ENCODE measurements around the gene GLI3.

GLI3 gene

GRCh38 chr7:42053834-42054233 lies 183.2 kb downstream of the GLI3 start:
- TF ChIP-seq EZH2phosphoT487 (IDR thresholded peaks at IDR 0.05; ENCODE audit: borderline replicate concordance) (no peak), CTCF (conservative IDR thresholded peaks at IDR 0.05; ENCODE audit: low read length) (no peak)
- Histone ChIP-seq H4K20me1 (ENCODE audit: insufficient read depth, low read length, poor library complexity, severe bottlenecking) (no peaks in the 10 kb centered on the region), H3K27me3 (ENCODE audit: insufficient read depth, low read length, poor library complexity, severe bottlenecking) (no peaks in the 10 kb centered on the region), H3K9ac (ENCODE audit: low read depth, low read length, poor library complexity, severe bottlenecking) (no peak overlapping the region), H3K36me3 (ENCODE audit: insufficient read depth, low read length) (no peaks in the 10 kb centered on the region), H2AFZ (ENCODE audit: low read length) (no peak overlapping the region), H3K4me1 (ENCODE audit: insufficient read depth, low read length, poor library complexity, severe bottlenecking) (no peaks in the 10 kb centered on the region), H3K79me2 (ENCODE audit: insufficient read depth, low read length) (no peaks in the 10 kb centered on the region), H3K9me3 (ENCODE audit: insufficient read depth, low read depth, low read length) (no peaks in the 10 kb centered on the region), H3K9me2 (replicated peaks; ENCODE audit: low read depth, low read length) (no peaks in the 10 kb centered on the region), H3F3A (ENCODE audit: low read depth) (no peaks in the 10 kb centered on the region), H3K4me2 (ENCODE audit: low read depth, low read length, poor library complexity, severe bottlenecking) (no peak overlapping the region), H3K4me3 (ENCODE audit: low read length, poor library complexity, severe bottlenecking) (no peak overlapping the region)

GRCh38 chr7:42049761-42050160 lies 187.2 kb downstream of the GLI3 start:
- H3K9me3 ChIP-seq (ENCODE audit: insufficient read depth, low read depth, low read length): no peaks in the 10 kb centered on the region
- no peaks in the 10 kb centered on the region for H3K4me1 ChIP-seq (ENCODE audit: insufficient read depth, low read length, poor library complexity, severe bottlenecking)
- no peaks in the 10 kb centered on the region for H3K79me2 ChIP-seq (ENCODE audit: insufficient read depth, low read length)
- no peaks in the 10 kb centered on the region for H3K9me2 ChIP-seq (replicated peaks; ENCODE audit: low read depth, low read length)
- H3K9ac ChIP-seq (ENCODE audit: low read depth, low read length, poor library complexity, severe bottlenecking): no peak overlapping the region
- TF ChIP-seq EZH2phosphoT487 (IDR thresholded peaks at IDR 0.05; ENCODE audit: borderline replicate concordance) (no peak), CTCF (conservative IDR thresholded peaks at IDR 0.05; ENCODE audit: low read length) (no peak)
- no peak overlapping the region for H3K4me2 ChIP-seq (ENCODE audit: low read depth, low read length, poor library complexity, severe bottlenecking)
- H3K36me3 ChIP-seq (ENCODE audit: insufficient read depth, low read length): no peaks in the 10 kb centered on the region
- H2AFZ ChIP-seq (ENCODE audit: low read length): no peak overlapping the region
- H3K27me3 ChIP-seq (ENCODE audit: insufficient read depth, low read length, poor library complexity, severe bottlenecking): no peaks in the 10 kb centered on the region
- H3K4me3 ChIP-seq (ENCODE audit: low read length, poor library complexity, severe bottlenecking): no peak overlapping the region
- H3F3A ChIP-seq (ENCODE audit: low read depth): no peaks in the 10 kb centered on the region
- H4K20me1 ChIP-seq (ENCODE audit: insufficient read depth, low read length, poor library complexity, severe bottlenecking): no peaks in the 10 kb centered on the region

- Histone ChIP-seq H3K27me3 (ENCODE audit: insufficient read depth, low read length, poor library complexity, severe bottlenecking) (no peaks in the 10 kb centered on the region), H3K79me2 (ENCODE audit: insufficient read depth, low read length) (no peaks in the 10 kb centered on the region), H3K9me3 (ENCODE audit: insufficient read depth, low read depth, low read length) (no peaks in the 10 kb centered on the region), H4K20me1 (ENCODE audit: insufficient read depth, low read length, poor library complexity, severe bottlenecking) (no peaks in the 10 kb centered on the region), H3K9ac (ENCODE audit: low read depth, low read length, poor library complexity, severe bottlenecking) (no peak overlapping the region), H3K4me2 (ENCODE audit: low read depth, low read length, poor library complexity, severe bottlenecking) (no peak overlapping the region), H2AFZ (ENCODE audit: low read length) (no peak overlapping the region), H3K36me3 (ENCODE audit: insufficient read depth, low read length) (no peaks in the 10 kb centered on the region), H3K9me2 (replicated peaks; ENCODE audit: low read depth, low read length) (no peaks in the 10 kb centered on the region), H3K4me1 (ENCODE audit: insufficient read depth, low read length, poor library complexity, severe bottlenecking) (no peaks in the 10 kb centered on the region), H3K4me3 (ENCODE audit: low read length, poor library complexity, severe bottlenecking) (no peak overlapping the region), H3F3A (ENCODE audit: low read depth) (no peaks in the 10 kb centered on the region)
- TF ChIP-seq CTCF (conservative IDR thresholded peaks at IDR 0.05; ENCODE audit: low read length) (no peak), EZH2phosphoT487 (IDR thresholded peaks at IDR 0.05; ENCODE audit: borderline replicate concordance) (no peak)
Measured at GRCh38 chr7:42046483-42046882, 190.5 kb downstream of the GLI3 start.

Data from Loucy (cell line).